Measurements from ENCODE around the gene CCDC148. TPM values are rescaled to one million over a fixed set of nuclear protein-coding genes. Genes with fewer than 3 reads are reported as not detected.
A peak's percentile ranks its signal among the peaks of the same experiment; 100 is the strongest.

CCDC148 gene
- polyA plus RNA-seq (2012; ENCODE audit: insufficient read depth, insufficient read length, low read depth), result not detected

- no peak for TF ChIP-seq CTCF (IDR thresholded peaks at IDR 0.05; ENCODE audit: low read depth, low read length)
- H3K36me3 ChIP-seq, result no peaks in the 10 kb centered on the region
- no peaks in the 10 kb centered on the region for H3K9me3 ChIP-seq
- no peaks in the 10 kb centered on the region for H3K4me1 ChIP-seq
- peak; percentile 86 for DNase-seq
- H3K4me3 ChIP-seq (ENCODE audit: low read depth, low read length), result peak within 1 kb of the TSS; percentile 67
- 0 out of 2 replicates have a peak, but pooled peaks cover 3% of the 10 kb centered on the region for H3K27me3 ChIP-seq
These were observed at the start of gene CCDC148, which contains the start of gene PKP4 for GRCh38 chr2:158456309-158457066. Gene CCDC148, minus strand, starts transcription at chr2:158456753. Its CDS starts 314 bp downstream, at chr2:158456439. Gene PKP4, plus strand, starts transcription at chr2:158456952. Its CDS starts 76,233 bp downstream, at chr2:158533185.

GRCh38 chr2:158505448-158505934, 48.9 kb upstream of the CCDC148 start:
- Histone ChIP-seq H3K9me3 (no peaks in the 10 kb centered on the region), H3K36me3 (no peaks in the 10 kb centered on the region), H3K27me3 (no peaks in the 10 kb centered on the region), H3K4me1 (no peaks in the 10 kb centered on the region), H3K4me3 (ENCODE audit: low read depth, low read length) (no peak overlapping the region)
- TF ChIP-seq CTCF (IDR thresholded peaks at IDR 0.05; ENCODE audit: low read depth, low read length), result no peak
- DNase-seq, result no peak

GRCh38 chr2:158504088-158504487, 47.5 kb upstream of the CCDC148 start:
- no peaks in the 10 kb centered on the region for H3K4me1 ChIP-seq

GRCh38 chr2:158502974-158503373, 46.4 kb upstream of the CCDC148 start:
- H3K36me3 ChIP-seq, result no peaks in the 10 kb centered on the region
- TF ChIP-seq CTCF (IDR thresholded peaks at IDR 0.05; ENCODE audit: low read depth, low read length), result no peak
- H3K27me3 ChIP-seq, result no peaks in the 10 kb centered on the region
- no peaks in the 10 kb centered on the region for H3K4me1 ChIP-seq
- no peak for DNase-seq
- H3K4me3 ChIP-seq (ENCODE audit: low read depth, low read length), result no peak overlapping the region
- no peaks in the 10 kb centered on the region for H3K9me3 ChIP-seq

More at GRCh38 chr2:158504088-158504487, 47.5 kb upstream of the CCDC148 start:
- Histone ChIP-seq H3K4me3 (ENCODE audit: low read depth, low read length) (no peak overlapping the region), H3K36me3 (no peaks in the 10 kb centered on the region), H3K27me3 (no peaks in the 10 kb centered on the region), H3K9me3 (no peaks in the 10 kb centered on the region)
- no peak for TF ChIP-seq CTCF (IDR thresholded peaks at IDR 0.05; ENCODE audit: low read depth, low read length)
- DNase-seq, result no peak

GRCh38 chr2:158501301-158501700, 44.7 kb upstream of the CCDC148 start:
- no peak for TF ChIP-seq CTCF (IDR thresholded peaks at IDR 0.05; ENCODE audit: low read depth, low read length)
- H3K9me3 ChIP-seq, result no peaks in the 10 kb centered on the region
- no peak for DNase-seq
- no peaks in the 10 kb centered on the region for H3K4me1 ChIP-seq
- H3K4me3 ChIP-seq (ENCODE audit: low read depth, low read length), result no peak overlapping the region
- no peaks in the 10 kb centered on the region for H3K27me3 ChIP-seq
- H3K36me3 ChIP-seq, result no peaks in the 10 kb centered on the region

GRCh38 chr2:158500333-158500732, 43.8 kb upstream of the CCDC148 start:
- TF ChIP-seq CTCF (IDR thresholded peaks at IDR 0.05; ENCODE audit: low read depth, low read length), result no peak
- H3K4me1 ChIP-seq, result no peaks in the 10 kb centered on the region

More at GRCh38 chr2:158500333-158500732, 43.8 kb upstream of the CCDC148 start:
- no peak for DNase-seq
- H3K36me3 ChIP-seq, result no peaks in the 10 kb centered on the region
- H3K9me3 ChIP-seq, result no peaks in the 10 kb centered on the region
- no peaks in the 10 kb centered on the region for H3K27me3 ChIP-seq
- no peak overlapping the region for H3K4me3 ChIP-seq (ENCODE audit: low read depth, low read length)

Measured in BE2C (cell line).